Activated CD4-positive, alpha-beta T cell treated with anti-CD3 and anti-CD28 coated beads, Interleukin-2, Interleukin-4, amounts not matched to agents 100 ng/mL and 50 ng/mL, durations not matched to agents 16 hours and 8 hours (primary cell): ENCODE results near the gene KDM1B.
"Not testable (repeated sequence)": the region's sequence is repeated elsewhere in the genome, so short reads cannot be mapped to it uniquely, and the experiment has no call there.

Source experiments
- DNase-seq: peaks from one replicate; pipeline ENCODE4 v3.0.0-alpha.2; 2020; ENCODE audit warnings: low spot score

KDM1B gene

DNA sequence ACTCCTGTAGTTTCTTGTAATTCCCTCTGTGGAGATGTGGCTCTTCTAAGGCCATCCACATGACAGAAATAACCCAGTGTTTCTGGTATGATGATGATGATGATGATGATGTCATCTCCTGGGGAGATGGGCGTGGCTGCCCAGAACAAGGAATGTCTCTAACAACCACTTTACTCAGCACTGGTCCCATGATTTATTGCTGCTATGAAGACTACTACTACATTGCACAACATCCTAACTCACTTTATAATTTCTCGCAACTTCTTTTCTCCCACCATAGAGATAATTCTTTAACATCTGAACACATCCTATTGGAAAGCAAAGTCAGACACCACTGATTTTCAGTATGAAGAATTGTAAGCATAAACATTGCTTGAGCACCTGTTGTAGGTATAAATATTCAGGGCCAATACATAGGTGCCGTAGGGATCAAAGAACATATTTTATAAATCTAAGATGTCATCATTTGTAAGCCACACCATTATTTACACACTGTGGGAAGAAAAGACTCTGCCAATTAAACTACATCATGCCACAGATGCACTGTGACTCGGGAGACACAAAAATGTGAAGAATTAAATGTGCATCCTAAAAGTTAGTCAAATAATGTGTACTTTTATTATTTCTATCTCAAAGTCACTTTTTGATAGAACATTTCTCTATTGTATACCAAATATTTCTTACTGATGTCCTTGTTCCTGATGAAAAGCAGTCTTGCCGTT lies 6.8 kb upstream of the KDM1B start:
- no peak for DNase-seq

GRCh38 chr6:18151391-18151790 lies 3.8 kb upstream of the KDM1B start:
- not testable (repeated sequence) for DNase-seq

DNA sequence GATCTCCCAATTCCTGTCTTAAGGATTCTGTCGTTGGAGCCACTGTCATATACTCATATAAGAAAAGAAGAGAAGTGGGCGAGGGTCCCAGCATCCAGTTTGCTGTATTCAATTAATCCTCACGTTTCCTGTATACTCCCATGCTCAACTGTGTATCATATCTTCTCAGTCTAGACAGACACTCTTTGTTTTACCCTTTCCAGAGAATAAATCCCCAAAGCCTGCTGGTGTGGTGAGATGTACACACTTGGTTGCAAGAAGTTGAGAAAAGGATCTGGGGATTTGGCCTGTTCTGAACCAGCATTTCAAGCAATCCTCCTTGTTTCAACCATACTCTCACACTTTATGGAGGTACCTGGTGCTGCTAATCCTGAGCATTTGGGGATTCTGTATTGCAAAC lies 3.4 kb upstream of the KDM1B start:
- DNase-seq = no peak

- DNase-seq = no peak
Measured at GRCh38 chr6:18153311-18153703, 1.9 kb upstream of the KDM1B start.

DNA sequence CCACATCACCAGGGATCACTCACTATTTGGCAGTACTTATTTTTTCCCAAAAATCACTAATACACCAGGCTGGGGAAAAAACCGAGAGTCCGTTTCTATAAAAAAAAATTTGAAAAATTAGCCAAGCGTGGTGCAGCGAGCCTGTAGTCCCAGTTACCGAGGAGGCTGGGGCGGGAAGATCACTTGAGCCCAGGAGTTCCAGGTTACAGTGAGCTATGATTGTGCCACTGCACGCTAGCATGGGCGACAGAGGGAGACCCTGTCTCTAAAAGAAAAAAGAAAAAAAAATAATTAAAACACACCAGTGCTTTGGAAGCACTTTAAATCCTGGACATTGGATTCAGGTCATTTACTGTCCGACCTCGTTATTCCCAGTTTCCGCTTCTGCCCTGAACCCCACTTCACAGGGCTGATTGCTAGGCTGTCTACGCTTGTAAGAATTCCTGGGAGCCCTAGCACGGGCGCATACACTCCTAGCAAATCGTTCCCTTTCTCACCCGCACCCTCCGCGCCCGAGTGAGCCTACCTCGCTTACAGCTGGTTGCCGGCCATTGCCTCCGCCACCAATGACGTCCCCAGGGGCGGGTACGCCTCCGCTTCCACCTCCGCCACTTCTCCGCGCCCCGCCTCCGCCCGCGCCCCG lies 594 bp upstream of the KDM1B start, which contains the start of gene TPMT:
TPMT (minus strand) TSS at position 571 of the 643 bp plus-strand sequence. CDS start 5,950 bp downstream, outside the sequence.
- DNase-seq = no peak

DNA sequence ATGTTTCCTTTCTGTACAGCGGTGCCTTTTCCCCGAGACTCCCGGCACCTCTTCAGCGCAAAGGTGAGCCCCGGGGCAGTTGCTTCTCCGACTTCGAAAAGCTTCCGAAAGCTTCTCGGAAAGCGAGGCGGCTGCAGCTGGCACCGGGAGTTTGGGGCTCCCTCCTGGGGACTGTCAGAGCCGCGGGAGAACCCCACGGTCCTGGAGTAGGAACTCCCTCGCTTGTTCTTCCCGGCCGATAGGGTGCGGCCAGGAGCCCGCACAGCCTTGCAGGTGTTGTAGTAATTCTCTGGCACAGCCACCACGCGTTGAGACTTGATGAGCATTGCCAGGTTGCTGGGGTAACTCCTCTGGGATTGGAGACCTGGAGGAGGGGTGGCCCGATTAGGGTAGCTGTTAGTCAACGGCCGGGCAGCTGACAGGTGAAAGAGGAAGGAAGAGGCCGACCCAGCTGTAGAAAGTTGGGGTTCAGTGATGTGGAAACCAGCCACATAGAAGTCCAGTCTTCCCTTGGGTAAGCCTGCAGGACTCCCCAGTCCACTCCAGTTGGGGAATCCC lies 721 bp downstream of the KDM1B start:
- DNase-seq = peak; percentile 34

- DNase-seq = peak; percentile 17
Measured at GRCh38 chr6:18160911-18161310, 5.7 kb downstream of the KDM1B start.

DNA sequence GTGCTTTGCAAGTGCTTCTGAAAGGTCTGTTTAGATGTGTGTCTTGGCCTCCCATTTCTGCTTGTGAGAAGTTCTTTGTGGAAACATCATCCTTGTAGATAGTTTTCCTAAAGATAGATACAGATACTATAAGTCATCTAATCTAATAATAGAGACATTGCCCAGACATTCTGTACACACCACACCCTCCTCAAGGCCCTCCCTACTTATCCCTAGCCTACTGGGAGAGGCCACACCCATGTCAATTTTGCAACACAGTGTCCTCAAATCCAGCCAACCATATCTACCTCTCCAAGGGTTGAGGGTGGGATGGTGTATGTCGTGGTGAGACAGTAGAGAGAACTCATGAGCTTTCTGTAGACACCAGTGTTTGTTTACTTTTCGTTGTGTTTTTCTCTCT lies 6.2 kb downstream of the KDM1B start:
- no peak for DNase-seq

DNA sequence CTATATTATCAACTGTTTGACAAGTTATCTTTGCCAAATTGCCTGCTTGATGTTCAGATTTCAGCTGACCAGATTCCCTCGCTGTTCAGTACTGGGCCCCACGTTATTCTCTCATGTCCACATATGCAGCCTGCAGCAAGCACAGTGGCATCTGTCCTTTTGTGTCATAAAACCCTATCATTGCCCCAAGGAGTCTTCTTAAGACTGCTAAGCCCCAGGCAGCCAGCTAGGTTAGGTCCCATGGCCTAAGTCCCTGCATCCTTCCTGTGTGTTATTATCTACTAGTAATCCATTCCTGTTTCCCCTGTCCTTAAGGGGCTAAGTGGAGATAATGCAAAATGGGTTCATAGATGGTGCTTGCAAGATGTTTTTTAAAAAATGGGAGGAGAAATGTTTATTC lies 7.2 kb downstream of the KDM1B start:
- DNase-seq = no peak

- no peak for DNase-seq
Measured at GRCh38 chr6:18165751-18166150, 10.5 kb downstream of the KDM1B start.

DNA sequence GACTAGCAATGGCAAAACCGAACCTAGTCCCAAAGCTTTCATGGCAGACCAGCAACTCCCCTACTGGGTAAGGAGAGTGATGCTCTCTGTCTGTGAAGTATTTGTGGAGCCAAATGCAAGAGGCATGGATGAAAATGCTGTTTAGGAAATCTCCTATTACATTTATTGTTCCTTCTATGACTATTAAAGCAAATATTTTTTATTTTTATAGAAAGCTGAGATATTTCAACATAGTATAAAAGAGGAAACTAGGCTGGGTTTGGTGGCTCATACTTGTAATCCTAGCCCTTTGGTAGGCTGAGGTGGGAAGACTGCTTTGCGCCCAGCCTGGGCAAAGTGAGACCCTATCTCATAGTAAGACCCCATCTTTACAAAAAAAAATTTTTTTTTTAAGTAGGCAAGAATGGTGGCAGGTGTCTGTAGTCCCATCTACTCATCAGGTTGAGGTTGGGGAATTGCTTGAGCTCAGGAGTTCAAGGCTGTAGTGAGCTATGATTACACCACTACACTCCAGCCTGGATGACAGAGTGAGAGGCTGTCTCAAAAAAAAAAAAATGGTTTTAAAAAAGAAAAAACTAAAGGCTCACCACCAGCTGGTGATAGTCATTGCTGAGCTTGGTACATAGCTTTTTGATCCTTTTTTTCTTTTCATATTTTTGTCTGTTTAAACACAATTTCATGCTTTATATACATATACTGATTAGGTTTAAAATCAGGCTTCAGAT lies 11.3 kb downstream of the KDM1B start:
- no peak for DNase-seq

DNA sequence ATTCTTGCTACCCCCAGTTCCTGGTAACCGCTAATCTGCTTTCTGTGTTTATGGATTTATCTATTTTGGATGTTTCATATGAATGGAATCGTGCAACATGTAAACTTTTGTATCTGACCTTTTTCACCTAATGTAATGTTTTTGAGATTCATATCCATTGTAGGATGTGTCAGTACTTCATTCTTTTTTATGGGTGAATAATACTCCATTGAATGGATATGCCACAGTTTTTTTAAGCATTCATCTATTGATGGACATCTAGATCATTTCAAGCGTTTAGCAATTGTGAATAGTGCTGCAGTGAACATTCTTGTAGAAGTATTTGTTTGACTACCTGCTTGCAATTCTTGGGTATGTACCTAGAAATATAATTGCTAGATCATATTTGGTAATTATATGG lies 13.0 kb downstream of the KDM1B start:
- no peak for DNase-seq

GRCh38 chr6:18171871-18172270 lies 16.6 kb downstream of the KDM1B start:
- no peak for DNase-seq

DNA sequence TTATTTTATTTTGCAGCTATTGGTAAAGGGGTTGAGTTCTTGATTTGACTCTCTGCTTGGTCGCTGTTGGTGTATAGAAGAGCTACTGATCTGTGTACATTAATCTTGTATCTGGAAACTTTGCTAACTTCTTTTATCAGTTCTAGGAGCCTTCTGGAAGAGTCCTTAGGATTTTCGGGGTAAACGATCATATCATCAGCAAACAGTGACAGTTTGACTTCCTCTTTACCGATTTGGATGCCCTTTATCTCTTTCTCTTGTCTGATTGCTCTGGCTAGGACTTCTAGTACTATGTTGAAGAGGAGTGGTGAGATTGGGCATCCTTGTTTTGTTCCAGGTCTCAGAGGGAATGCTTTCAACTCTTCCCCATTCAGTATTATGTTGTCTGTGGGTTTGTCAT lies 21.0 kb downstream of the KDM1B start:
- not testable (repeated sequence) for DNase-seq

- DNase-seq = no peak
Measured at GRCh38 chr6:18177286-18177965, 22.2 kb downstream of the KDM1B start.

GRCh38 chr6:18178960-18179615 lies 23.9 kb downstream of the KDM1B start:
- DNase-seq = no peak

DNA sequence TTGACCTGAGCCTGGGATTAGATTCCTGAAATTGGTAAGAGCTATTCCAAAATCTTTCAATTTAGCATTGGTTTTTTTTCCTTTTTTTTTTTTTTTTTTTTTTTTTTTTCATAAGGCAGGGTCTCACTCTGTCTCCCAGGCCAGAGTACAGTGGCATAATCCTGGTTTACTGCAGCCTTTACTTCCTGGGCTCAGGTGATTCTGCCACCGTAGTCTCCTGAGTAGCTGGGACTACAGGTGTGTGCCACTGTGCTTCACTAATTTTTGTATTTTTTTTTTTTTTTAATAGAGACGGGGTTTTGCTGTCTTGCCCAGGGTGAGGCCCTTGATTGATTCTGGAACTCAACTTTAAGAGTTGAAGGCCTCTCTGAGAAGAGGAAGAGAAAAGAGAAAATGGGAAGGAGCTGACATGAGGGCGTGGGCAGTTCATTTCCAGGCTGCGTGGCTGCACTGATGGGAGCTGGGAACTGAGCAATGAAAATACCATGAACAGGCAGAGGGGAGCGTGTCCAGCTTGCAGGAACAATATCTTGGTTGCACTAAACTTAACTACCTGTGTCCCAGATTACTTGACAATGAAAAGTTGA lies 24.6 kb downstream of the KDM1B start:
- DNase-seq = no peak

DNA sequence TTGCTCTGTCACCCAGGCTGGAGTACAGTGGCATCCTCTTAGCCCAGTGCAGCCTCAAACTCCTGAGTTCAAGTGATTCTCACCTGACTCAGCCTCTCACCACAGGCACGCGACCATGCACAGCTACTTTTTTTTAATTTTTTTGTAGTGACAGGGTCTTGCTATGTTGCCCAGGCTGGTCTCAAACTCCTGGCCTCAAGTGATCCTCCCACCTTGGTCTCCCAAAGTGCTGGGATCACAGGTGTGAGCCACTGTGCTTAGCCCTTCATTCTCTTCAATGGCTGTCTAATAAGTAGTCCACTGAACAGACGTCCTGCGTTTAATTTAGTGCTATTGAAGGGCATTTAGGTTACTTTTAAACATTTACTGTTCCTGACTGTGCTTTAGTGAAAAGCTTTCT lies 27.3 kb downstream of the KDM1B start:
- DNase-seq = no peak

DNA sequence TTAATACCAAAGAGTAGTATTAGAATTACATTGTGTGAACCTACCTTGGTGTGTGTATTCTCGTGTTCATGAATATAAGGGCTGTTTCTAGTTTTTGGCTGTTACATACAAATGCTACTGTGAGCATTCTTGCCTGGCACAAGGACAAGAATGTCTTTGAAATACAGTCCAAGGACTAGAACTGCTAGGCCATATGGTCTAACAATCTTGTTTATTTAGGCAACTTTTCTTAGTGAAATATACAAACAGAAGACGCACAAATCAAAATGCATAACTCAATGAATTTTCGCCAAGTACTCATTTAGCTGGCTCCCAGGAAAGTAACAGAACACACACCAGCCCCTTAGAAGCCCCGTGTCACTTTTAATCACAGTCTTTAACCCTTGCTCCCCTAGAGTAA lies 28.5 kb downstream of the KDM1B start:
- DNase-seq = no peak

- DNase-seq = no peak
Measured at GRCh38 chr6:18185624-18186023, 30.4 kb downstream of the KDM1B start.

DNA sequence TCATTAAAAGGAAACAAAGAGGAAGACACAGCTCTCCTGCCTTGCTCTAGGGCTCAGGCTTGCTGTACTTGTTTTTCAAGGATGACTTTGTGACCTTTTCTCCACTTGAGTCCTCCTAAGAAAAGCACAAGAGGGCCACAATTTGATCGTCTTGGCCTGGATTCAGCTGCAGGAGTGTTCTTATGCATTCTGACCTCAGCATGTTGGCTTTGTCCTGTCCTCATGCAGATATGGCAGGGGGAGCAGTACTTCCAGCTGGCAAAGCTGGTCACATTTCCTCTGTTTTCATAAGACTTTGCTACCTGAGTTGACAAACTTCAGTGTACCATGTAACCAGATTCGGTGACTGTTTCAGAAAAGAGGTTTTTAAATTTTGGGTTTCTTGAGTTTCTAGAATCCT lies 30.8 kb downstream of the KDM1B start:
- DNase-seq = no peak
